Neural progenitor cell (in vitro differentiated cells): ENCODE measurements around the gene GATA5.

Experiments
- EZH2 ChIP-seq: fragments of 200-600 bp; sonication (generic); IDR thresholded peaks from 2 replicates; pipeline ENCODE4 v1.6.1; 2017; ENCODE audit warnings: antibody characterized with exemption, mild to moderate bottlenecking, moderate library complexity
- EZH2phosphoT487 ChIP-seq: fragments of 200-600 bp; sonication (generic); IDR thresholded peaks from 2 replicates; pipeline ENCODE4 v1.6.1; 2017; ENCODE audit warnings: antibody characterized with exemption
- TF ChIP-seq, protein P1 (sequence below): fragments of 200-600 bp; sonication (generic); IDR thresholded peaks from 2 replicates; pipeline ENCODE4 v1.5.1; 2017; ENCODE audit warnings: antibody characterized with exemption, mild to moderate bottlenecking

DNA sequence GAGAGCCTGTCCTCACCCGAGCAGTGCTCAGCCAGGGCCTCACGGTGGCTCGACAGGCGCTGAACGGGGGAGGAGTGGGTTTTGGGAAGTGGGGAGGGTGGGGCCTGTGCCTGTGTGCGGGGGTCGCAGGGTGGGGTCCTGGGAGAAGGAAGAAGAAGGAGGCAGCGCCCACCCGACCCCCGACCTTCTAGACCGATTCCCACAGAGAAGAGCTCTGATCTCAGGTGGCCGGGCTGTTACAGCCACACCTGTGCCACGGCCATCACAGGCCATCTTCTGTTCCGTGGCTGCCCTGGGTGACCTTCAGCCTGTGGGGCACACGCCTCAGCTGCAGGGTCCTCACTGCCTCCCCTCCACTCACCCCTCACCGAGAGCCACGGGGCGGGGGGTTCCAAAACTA is 41.4 kb upstream of the GATA5 start:
- TF ChIP-seq, protein P1, sequence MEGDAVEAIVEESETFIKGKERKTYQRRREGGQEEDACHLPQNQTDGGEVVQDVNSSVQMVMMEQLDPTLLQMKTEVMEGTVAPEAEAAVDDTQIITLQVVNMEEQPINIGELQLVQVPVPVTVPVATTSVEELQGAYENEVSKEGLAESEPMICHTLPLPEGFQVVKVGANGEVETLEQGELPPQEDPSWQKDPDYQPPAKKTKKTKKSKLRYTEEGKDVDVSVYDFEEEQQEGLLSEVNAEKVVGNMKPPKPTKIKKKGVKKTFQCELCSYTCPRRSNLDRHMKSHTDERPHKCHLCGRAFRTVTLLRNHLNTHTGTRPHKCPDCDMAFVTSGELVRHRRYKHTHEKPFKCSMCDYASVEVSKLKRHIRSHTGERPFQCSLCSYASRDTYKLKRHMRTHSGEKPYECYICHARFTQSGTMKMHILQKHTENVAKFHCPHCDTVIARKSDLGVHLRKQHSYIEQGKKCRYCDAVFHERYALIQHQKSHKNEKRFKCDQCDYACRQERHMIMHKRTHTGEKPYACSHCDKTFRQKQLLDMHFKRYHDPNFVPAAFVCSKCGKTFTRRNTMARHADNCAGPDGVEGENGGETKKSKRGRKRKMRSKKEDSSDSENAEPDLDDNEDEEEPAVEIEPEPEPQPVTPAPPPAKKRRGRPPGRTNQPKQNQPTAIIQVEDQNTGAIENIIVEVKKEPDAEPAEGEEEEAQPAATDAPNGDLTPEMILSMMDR: no peak
- TF ChIP-seq EZH2: no peak
- no peak for TF ChIP-seq EZH2phosphoT487
